ENCODE measurements around the gene PHYKPL.

DNA sequence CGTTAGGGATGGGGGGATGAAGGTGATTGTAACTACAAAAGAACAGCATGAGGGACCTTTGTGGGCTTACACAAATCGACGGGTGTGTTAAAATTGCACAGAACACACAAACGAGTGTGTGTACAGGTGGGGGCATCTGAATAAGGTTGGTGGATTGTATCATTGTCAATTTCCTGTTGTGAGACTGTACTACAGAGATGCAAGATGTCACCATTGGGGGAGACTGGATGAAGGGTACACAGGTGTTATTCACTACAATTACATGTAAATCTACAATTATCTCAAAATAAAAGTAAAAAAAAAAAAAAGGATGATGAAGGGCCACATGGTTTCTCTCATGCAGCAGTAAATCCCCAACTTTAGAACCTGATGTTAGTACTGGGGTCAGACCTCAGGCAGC is 31.4 kb upstream of the PHYKPL start:
- no peak for TF ChIP-seq POLR2A (IDR thresholded peaks at IDR 0.05)
- TF ChIP-seq, protein P1, sequence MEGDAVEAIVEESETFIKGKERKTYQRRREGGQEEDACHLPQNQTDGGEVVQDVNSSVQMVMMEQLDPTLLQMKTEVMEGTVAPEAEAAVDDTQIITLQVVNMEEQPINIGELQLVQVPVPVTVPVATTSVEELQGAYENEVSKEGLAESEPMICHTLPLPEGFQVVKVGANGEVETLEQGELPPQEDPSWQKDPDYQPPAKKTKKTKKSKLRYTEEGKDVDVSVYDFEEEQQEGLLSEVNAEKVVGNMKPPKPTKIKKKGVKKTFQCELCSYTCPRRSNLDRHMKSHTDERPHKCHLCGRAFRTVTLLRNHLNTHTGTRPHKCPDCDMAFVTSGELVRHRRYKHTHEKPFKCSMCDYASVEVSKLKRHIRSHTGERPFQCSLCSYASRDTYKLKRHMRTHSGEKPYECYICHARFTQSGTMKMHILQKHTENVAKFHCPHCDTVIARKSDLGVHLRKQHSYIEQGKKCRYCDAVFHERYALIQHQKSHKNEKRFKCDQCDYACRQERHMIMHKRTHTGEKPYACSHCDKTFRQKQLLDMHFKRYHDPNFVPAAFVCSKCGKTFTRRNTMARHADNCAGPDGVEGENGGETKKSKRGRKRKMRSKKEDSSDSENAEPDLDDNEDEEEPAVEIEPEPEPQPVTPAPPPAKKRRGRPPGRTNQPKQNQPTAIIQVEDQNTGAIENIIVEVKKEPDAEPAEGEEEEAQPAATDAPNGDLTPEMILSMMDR (IDR thresholded peaks at IDR 0.05): no peak
